Endothelial cell of umbilical vein (primary cell): ENCODE results near the gene POGLUT3. TPM values are rescaled to one million over a fixed set of nuclear protein-coding genes. Genes with fewer than 3 reads are reported as not detected.

Source experiments
- BruUV-seq: library from RNA; stranded (reverse); fragments of 400-500 nt; replicated peaks from 2 replicates; lab custom pipeline; 2021; lab: Mats Ljungman, UMichigan
- CTCF ChIA-PET: fragments of 300-600, 350-600 bp; sonication (Branson Sonifier 250); formaldehyde crosslinking; loops from one replicate; lab custom pipeline; 2021; ENCODE audit warnings: antibody characterized with exemption, inconsistent platforms; lab: Charles Lee
- POLR2A ChIA-PET: fragments of 300-600, 350-600 bp; sonication (Branson Sonifier 250); formaldehyde crosslinking; loops from one replicate; lab custom pipeline; 2021; ENCODE audit warnings: antibody characterized with exemption, inconsistent platforms; lab: Charles Lee
- DNase-seq: peaks from one replicate; pipeline ENCODE4 v3.0.0-alpha.2; 2011; ENCODE audit warnings: low read depth, low spot score
- FAIRE-seq: peaks from 2 replicates; lab custom pipeline; 2011; peaks lifted over from hg19 to GRCh38; lab: Jason Lieb, UNC
- H2AFZ ChIP-seq: 2 replicates; pipeline ENCODE4 v1.6.0; 2012; ENCODE audit warnings: low read depth, low read length, control low read depth, inconsistent platforms
- H3K27ac ChIP-seq: 2 replicates; pipeline ENCODE4 v1.5.1; 2011; ENCODE audit warnings: low read depth, mild to moderate bottlenecking, control low read depth, low read length, moderate library complexity; ENCODE audit not compliant: insufficient read depth
- H3K27me3 ChIP-seq, 2 experiments: 2 replicates each; pipeline versions ENCODE4 v1.6.0 to v1.6.1; 2011; ENCODE audit warnings: low read length in 2 of 2, mixed read lengths in 1 of 2; ENCODE audit not compliant: control insufficient read depth in 2 of 2, insufficient read depth in 2 of 2
- H3K36me3 ChIP-seq, 2 experiments: 2 replicates in 1 of 2; 3 replicates in 1 of 2; pipeline ENCODE4 v1.5.1; 2011; ENCODE audit warnings: low read length in 2 of 2, mild to moderate bottlenecking in 1 of 2, moderate library complexity in 1 of 2; ENCODE audit not compliant: control insufficient read depth in 2 of 2, insufficient read depth in 2 of 2; ENCODE audit errors: extremely low read depth in 1 of 2
- H3K4me1 ChIP-seq: 3 replicates; pipeline ENCODE4 v1.5.1; 2011; ENCODE audit warnings: mild to moderate bottlenecking, low read length; ENCODE audit not compliant: control insufficient read depth, insufficient read depth; ENCODE audit errors: extremely low read depth
- H3K4me2 ChIP-seq: 2 replicates; pipeline ENCODE4 v1.6.1; 2011; ENCODE audit warnings: low read length, control low read depth, mixed read lengths; ENCODE audit not compliant: insufficient read depth
- H3K4me3 ChIP-seq, 3 experiments: fragments of 200-600 bp in 1 of 3; sonication (generic), shearing (Covaris generic) in 1 of 3; replicated peaks in 1 of 3; 2 replicates each; pipeline ENCODE4 v1.5.1; 2011 to 2016; ENCODE audit warnings: control low read depth in 3 of 3, low read length in 3 of 3, mild to moderate bottlenecking in 2 of 3, inconsistent platforms in 1 of 3, low read depth in 1 of 3, moderate library complexity in 1 of 3; ENCODE audit not compliant: insufficient read depth in 1 of 3
- H3K79me2 ChIP-seq: 2 replicates; pipeline ENCODE4 v1.6.0; 2012; ENCODE audit warnings: low read length, inconsistent platforms; ENCODE audit not compliant: control insufficient read depth, insufficient read depth
- H3K9ac ChIP-seq: replicated peaks from 2 replicates; pipeline ENCODE3; 2011; ENCODE audit warnings: low read length, control low read depth; ENCODE audit not compliant: insufficient read depth; ENCODE audit errors: extremely low read depth
- H3K9me1 ChIP-seq: replicated peaks from 3 replicates; pipeline ENCODE4 v1.6.0; 2011; ENCODE audit warnings: mild to moderate bottlenecking, low read length; ENCODE audit not compliant: control insufficient read depth, insufficient read depth; ENCODE audit errors: extremely low read depth
- H3K9me3 ChIP-seq: replicated peaks from 2 replicates; pipeline ENCODE4 v1.5.1; 2012; ENCODE audit warnings: low read length, inconsistent platforms; ENCODE audit not compliant: control insufficient read depth, insufficient read depth
- H4K20me1 ChIP-seq: replicated peaks from 2 replicates; pipeline ENCODE3; 2011; ENCODE audit warnings: mild to moderate bottlenecking, low read length; ENCODE audit not compliant: control insufficient read depth, insufficient read depth; ENCODE audit errors: extremely low read depth
- FOS ChIP-seq: IDR thresholded peaks from 2 replicates; pipeline ENCODE4 v1.6.1; 2011; ENCODE audit warnings: mild to moderate bottlenecking, low read length, moderate library complexity, borderline replicate concordance; ENCODE audit not compliant: insufficient read depth
- GATA2 ChIP-seq: IDR thresholded peaks from 2 replicates; pipeline ENCODE4 v1.7.0; 2011; ENCODE audit warnings: low read depth, mild to moderate bottlenecking, moderate library complexity, mixed read lengths, low read length; ENCODE audit not compliant: insufficient read length, insufficient read depth
- JUN ChIP-seq: IDR thresholded peaks from 2 replicates; pipeline ENCODE4 v1.6.1; 2011; ENCODE audit warnings: borderline replicate concordance, low read depth; ENCODE audit not compliant: insufficient read length, insufficient read depth
- MYC ChIP-seq: IDR thresholded peaks from one replicate; pipeline ENCODE4 v1.6.1; 2011; ENCODE audit warnings: mild to moderate bottlenecking, low read depth, low read length
- POLR2A ChIP-seq: IDR thresholded peaks from 2 replicates; pipeline ENCODE4 v1.6.1; 2012; ENCODE audit warnings: low read depth, mild to moderate bottlenecking, control low read depth, low read length
- POLR2AphosphoS5 ChIP-seq: IDR thresholded peaks from 2 replicates; pipeline ENCODE4 v1.6.1; 2012; ENCODE audit warnings: low read depth, mild to moderate bottlenecking, control low read depth, low read length, moderate library complexity; ENCODE audit not compliant: insufficient read depth
- dilution Hi-C: fragments of 300-500 bp; cut with MboI; formaldehyde crosslinking; loops from one replicate; pipeline ENCODE4 v1.15.0; 2019; ENCODE audit warnings: low sequenced_read_pairs; ENCODE audit not compliant: extremely low pct_ligation_motif_present
- intact Hi-C: fragments of 100-400 bp; cut with micrococcal nuclease; formaldehyde crosslinking; loops from one replicate; pipeline ENCODE4 v1.10.0; 2022
- polyA plus RNA-seq, 4 experiments: library from polyadenylated mRNA; depleted of rRNA in 3 of 4; stranded (reverse) in 3 of 4; unstranded in 1 of 4; fragments of >200 nt; gene quantifications; 2 replicates each; pipeline versions ENCODE4 v1.2.1 to v1.2.3, GENCODE V29; 2011 to 2012; ENCODE audit warnings: missing spikeins in 1 of 4
- total RNA-seq: library from RNA; stranded (reverse); gene quantifications from 2 replicates; pipeline ENCODE4 v1.2.3, GENCODE V29; 2021
- TF ChIP-seq, protein P1 (sequence below), 2 donors: IDR thresholded peaks; 1 replicate in 1 of 2; 2 replicates in 1 of 2; pipeline ENCODE4 v1.5.1; 2011; ENCODE audit warnings: low read length in 2 of 2, mild to moderate bottlenecking in 2 of 2, moderate library complexity in 2 of 2, control low read depth in 1 of 2, inconsistent platforms in 1 of 2, low read depth in 1 of 2; ENCODE audit not compliant: insufficient read depth in 1 of 2; ENCODE audit errors: extremely low read depth in 1 of 2

The POGLUT3 gene
- total and polyA plus RNA-seq, 2 donors (not counting 3 experiments of a cell fraction or from before 2014, with no cell fraction given): 14.3 to 46.4 TPM

DNA sequence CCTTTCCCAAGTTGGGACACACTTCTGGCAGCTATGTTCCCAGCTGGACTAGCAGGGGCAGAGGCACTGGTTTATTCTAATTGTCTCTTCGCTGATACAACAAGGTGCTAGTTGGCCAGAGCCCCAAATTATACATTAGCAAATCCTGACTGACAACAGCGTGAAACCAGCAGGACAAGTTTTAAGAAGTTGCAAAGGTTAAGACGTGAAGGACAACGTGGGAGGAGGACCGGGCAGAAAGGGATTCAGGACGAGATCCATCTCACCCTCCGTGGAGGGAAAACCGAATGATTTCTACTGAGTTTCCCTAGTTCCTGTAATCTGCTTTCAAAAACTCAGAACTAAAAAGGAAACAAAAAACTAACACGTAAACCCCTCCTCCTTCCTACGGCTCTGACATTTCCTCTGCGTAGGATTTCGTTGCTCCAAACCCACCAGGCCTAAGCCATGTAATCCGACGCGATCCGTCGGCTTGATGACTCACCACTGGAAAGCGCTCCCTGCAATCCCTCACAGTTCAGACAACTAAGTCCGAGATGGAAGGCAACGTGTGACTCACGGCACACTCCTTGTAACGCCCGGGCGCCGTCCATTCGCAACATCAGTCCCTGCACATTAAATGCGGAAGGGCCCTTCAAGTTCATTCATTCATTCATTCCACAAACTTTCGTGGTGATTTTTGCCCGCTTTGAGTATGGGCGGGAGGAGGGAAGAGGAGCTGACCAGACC lies 703 bp downstream of the POGLUT3 start:
- Histone ChIP-seq H3K9me3 (no peaks in the 10 kb centered on the region), H3K9ac (peak overlapping the region; percentile 89), H4K20me1 (no peaks in the 10 kb centered on the region), H3K79me2 (peaks cover 13% of the 10 kb centered on the region), H3K4me3 (peak overlapping the region; percentile 26 to 71 (median 48)), H3K27me3 (no peaks in the 10 kb centered on the region), H3K4me1 (peaks cover 10% of the 10 kb centered on the region), H3K4me2 (peak overlapping the region; percentile 86), H3K36me3 (no peaks in the 10 kb centered on the region), H2AFZ (peak overlapping the region; percentile 82), H3K27ac (peak overlapping the region; percentile 81), H3K9me1 (no peaks in the 10 kb centered on the region)
- DNase-seq (peak; percentile 99), FAIRE-seq (peak; percentile 100)
- ChIA-PET CTCF (no interaction called here), POLR2A (interaction anchor here (0.6 kb wide), 1 partner anchor 31 kb away, joined by 3 read pairs; no protein-coding TSS in a partner anchor)
- TSS peak; percentile 54 for BruUV-seq
- TF ChIP-seq GATA2: no peak
- peak; percentile 99 for TF ChIP-seq JUN
- TF ChIP-seq, protein P1, sequence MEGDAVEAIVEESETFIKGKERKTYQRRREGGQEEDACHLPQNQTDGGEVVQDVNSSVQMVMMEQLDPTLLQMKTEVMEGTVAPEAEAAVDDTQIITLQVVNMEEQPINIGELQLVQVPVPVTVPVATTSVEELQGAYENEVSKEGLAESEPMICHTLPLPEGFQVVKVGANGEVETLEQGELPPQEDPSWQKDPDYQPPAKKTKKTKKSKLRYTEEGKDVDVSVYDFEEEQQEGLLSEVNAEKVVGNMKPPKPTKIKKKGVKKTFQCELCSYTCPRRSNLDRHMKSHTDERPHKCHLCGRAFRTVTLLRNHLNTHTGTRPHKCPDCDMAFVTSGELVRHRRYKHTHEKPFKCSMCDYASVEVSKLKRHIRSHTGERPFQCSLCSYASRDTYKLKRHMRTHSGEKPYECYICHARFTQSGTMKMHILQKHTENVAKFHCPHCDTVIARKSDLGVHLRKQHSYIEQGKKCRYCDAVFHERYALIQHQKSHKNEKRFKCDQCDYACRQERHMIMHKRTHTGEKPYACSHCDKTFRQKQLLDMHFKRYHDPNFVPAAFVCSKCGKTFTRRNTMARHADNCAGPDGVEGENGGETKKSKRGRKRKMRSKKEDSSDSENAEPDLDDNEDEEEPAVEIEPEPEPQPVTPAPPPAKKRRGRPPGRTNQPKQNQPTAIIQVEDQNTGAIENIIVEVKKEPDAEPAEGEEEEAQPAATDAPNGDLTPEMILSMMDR (IDR thresholded peaks at IDR 0.05; ENCODE audit: extremely low read depth in 1 of 2, insufficient read depth in 1 of 2, low read depth in 1 of 2, low read length in 2 of 2): no peak
- TF ChIP-seq MYC: peak; percentile 53
- peak; percentile 85 for TF ChIP-seq POLR2AphosphoS5
- TF ChIP-seq FOS: peak; percentile 99
- peak; percentile 89 for TF ChIP-seq POLR2A
- intact Hi-C loops: loop anchor here (1.0 to 5.0 kb wide), 7 partner anchors 30 to 489 kb away; partner anchors contain the start of genes ACAT1, ATM, C11orf65 and CUL5
- dilution Hi-C loops: no loop called here
